LNCAP (cell line): Measurements from ENCODE around the gene PCDHGC3.

Source experiments
- TF ChIP-seq, protein P1 (sequence below): fragments of 450-650 bp; IDR thresholded peaks from 2 replicates; pipeline ENCODE4 v1.5.1; 2017; ENCODE audit warnings: mild to moderate bottlenecking

The PCDHGC3 gene

GRCh38 chr5:141488591-141489561 is 13.1 kb downstream of the PCDHGC3 start, which contains the start of gene PCDHGC5:
TSS of gene PCDHGC5 (plus strand) at chr5:141489081. CDS start at chr5:141489241, 160 bp downstream.
- TF ChIP-seq, protein P1, sequence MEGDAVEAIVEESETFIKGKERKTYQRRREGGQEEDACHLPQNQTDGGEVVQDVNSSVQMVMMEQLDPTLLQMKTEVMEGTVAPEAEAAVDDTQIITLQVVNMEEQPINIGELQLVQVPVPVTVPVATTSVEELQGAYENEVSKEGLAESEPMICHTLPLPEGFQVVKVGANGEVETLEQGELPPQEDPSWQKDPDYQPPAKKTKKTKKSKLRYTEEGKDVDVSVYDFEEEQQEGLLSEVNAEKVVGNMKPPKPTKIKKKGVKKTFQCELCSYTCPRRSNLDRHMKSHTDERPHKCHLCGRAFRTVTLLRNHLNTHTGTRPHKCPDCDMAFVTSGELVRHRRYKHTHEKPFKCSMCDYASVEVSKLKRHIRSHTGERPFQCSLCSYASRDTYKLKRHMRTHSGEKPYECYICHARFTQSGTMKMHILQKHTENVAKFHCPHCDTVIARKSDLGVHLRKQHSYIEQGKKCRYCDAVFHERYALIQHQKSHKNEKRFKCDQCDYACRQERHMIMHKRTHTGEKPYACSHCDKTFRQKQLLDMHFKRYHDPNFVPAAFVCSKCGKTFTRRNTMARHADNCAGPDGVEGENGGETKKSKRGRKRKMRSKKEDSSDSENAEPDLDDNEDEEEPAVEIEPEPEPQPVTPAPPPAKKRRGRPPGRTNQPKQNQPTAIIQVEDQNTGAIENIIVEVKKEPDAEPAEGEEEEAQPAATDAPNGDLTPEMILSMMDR: no peak

DNA sequence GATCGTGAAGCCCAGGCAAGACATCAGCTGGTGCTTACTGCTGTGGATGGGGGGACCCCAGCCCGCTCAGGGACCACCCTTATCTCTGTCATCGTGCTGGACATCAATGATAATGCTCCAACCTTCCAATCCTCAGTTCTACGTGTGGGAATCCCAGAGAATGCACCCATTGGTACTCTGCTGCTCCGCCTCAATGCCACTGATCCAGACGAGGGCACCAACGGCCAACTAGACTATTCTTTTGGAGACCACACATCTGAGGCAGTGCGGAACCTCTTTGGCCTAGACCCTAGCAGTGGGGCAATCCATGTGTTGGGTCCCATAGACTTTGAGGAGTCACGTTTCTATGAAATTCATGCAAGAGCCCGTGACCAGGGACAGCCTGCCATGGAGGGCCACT is 14.1 kb downstream of the PCDHGC3 start:
- TF ChIP-seq, protein P1: no peak

DNA sequence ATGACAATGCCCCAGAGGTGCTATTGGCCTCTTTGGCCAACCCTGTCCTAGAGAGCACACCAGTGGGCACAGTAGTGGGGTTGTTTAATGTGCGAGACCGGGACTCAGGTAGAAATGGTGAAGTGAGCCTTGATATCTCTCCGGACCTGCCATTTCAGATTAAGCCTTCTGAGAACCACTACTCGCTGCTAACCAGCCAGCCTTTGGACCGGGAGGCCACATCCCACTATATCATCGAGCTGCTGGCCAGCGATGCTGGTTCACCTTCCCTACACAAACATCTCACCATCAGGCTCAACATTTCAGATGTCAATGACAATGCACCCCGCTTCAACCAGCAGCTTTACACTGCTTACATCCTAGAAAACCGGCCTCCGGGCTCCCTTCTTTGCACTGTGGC is 14.5 kb downstream of the PCDHGC3 start:
- TF ChIP-seq, protein P1: no peak

DNA sequence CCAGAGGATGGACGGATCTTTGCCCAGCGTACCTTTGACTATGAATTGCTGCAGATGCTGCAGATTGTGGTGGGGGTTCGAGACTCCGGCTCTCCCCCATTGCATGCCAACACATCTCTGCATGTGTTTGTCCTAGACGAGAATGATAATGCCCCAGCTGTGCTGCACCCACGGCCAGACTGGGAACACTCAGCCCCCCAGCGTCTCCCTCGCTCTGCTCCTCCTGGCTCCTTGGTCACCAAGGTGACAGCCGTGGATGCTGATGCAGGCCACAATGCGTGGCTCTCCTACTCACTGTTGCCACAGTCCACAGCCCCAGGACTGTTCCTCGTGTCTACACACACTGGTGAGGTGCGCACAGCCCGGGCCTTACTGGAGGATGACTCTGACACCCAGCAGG is 15.0 kb downstream of the PCDHGC3 start:
- TF ChIP-seq, protein P1: no peak

DNA sequence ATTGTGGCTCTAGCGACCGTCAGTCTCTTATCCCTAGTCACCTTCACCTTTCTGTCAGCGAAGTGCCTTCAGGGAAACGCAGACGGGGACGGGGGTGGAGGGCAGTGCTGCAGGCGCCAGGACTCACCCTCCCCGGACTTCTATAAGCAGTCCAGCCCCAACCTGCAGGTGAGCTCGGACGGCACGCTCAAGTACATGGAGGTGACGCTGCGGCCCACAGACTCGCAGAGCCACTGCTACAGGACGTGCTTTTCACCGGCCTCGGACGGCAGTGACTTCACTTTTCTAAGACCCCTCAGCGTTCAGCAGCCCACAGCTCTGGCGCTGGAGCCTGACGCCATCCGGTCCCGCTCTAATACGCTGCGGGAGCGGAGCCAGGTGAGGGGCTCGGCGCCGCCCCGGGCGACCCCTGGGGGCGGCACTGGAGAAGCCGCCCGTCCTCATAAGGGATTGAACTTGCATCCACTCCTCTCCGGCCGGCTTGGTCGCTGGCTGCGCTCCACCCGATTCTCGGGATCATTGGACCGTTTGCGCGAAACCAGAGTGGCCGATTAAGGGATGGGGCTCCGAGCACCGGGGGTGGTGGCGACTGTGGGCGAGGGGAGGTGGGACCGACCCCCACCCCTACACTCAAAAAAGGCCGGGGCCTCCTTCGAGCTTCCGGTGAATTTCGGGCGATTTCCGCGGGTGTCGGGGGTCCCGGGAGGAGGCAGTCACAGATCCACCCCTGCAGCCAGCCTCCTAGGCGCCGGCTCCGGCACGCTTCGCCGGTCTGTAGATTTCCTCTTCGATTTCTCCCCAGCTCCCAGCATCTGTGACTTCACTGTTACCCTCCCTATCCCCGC is 15.8 kb downstream of the PCDHGC3 start:
- TF ChIP-seq, protein P1: no peak

GRCh38 chr5:141492168-141492885 is 16.6 kb downstream of the PCDHGC3 start:
- TF ChIP-seq, protein P1: no peak
